Colonic mucosa (tissue), 4 donors: ENCODE data around the gene TMEM42. TPM values are rescaled to one million over a fixed set of nuclear protein-coding genes. Genes with fewer than 3 reads are reported as not detected.

ENCODE experiments used
- DNase-seq: peaks from one replicate; pipeline ENCODE4 v3.0.0-alpha.2; 2020
- H3K27ac ChIP-seq: fragments of 200-600 bp; one replicate; pipeline ENCODE4 v1.8.0; 2021
- H3K27me3 ChIP-seq: fragments of 200-600 bp; one replicate; pipeline ENCODE4 v1.8.0; 2021
- H3K36me3 ChIP-seq: fragments of 200-600 bp; one replicate; pipeline ENCODE4 v1.8.0; 2021
- H3K4me1 ChIP-seq: fragments of 200-600 bp; one replicate; pipeline ENCODE4 v1.8.0; 2021; ENCODE audit warnings: mild to moderate bottlenecking
- H3K4me3 ChIP-seq: fragments of 200-600 bp; one replicate; pipeline ENCODE4 v1.8.0; 2021
- H3K9ac ChIP-seq, 2 donors: one replicate each; pipeline ENCODE4 v1.7.0; 2013; ENCODE audit warnings: control low read depth in 2 of 2, low read depth in 2 of 2, low read length in 2 of 2
- H3K9me3 ChIP-seq: fragments of 200-600 bp; one replicate; pipeline ENCODE4 v1.8.0; 2021
- intact Hi-C: fragments of 100-400 bp; cut with DNase I; formaldehyde crosslinking; loops from one replicate; pipeline ENCODE4 v1.14.1; 2022
- total RNA-seq, 2 donors: library from RNA; stranded (reverse); fragmentation: NEBNext Ultra II Directional in 1 of 2; extraction: Animal tissue kit (Norgen Biotek cat#: 25700) in 1 of 2; gene quantifications; one replicate each; pipeline ENCODE4 v1.2.1, GENCODE V29; 2021
- TF ChIP-seq, protein P1 (sequence below): fragments of 200-600 bp; IDR thresholded peaks from one replicate; pipeline ENCODE4 v1.8.0; 2022; ENCODE audit warnings: antibody characterized with exemption, mild to moderate bottlenecking
- donor health status: healthy.
- donor health status: DM: no; HTN: no; CAD: no.
- donor health status: DM: no; HTN: no; CAD: no.

Gene TMEM42
- total RNA-seq, 2 donors from 2014 or later: 7.3 to 10.0 TPM

DNA sequence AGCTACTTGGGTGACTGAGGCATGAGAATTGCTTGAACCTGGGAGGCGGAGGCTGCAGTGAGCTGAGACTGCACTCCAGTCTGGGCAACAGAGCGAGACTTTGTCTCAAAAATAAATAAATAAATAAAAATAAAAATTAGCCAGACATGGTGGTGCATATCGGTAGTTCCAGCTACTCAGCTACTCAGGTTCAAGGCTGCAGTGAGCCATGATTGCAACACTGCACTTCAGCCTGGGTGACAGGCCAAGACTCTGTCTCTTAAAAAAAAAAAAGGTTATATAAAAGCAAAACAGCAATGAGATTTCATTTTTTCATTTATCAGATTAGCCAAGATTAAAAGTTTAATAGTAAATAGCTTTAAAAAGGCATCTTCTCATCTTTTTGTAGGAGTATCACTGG is 15.6 kb downstream of the TMEM42 start:
- no peak for DNase-seq
- no peak overlapping the region for H3K27ac ChIP-seq
- H3K9ac ChIP-seq: no peak overlapping the region
- no peaks in the 10 kb centered on the region for H3K36me3 ChIP-seq
- H3K9me3 ChIP-seq: no peaks in the 10 kb centered on the region
- intact Hi-C loops: no loop called here
- TF ChIP-seq, protein P1, sequence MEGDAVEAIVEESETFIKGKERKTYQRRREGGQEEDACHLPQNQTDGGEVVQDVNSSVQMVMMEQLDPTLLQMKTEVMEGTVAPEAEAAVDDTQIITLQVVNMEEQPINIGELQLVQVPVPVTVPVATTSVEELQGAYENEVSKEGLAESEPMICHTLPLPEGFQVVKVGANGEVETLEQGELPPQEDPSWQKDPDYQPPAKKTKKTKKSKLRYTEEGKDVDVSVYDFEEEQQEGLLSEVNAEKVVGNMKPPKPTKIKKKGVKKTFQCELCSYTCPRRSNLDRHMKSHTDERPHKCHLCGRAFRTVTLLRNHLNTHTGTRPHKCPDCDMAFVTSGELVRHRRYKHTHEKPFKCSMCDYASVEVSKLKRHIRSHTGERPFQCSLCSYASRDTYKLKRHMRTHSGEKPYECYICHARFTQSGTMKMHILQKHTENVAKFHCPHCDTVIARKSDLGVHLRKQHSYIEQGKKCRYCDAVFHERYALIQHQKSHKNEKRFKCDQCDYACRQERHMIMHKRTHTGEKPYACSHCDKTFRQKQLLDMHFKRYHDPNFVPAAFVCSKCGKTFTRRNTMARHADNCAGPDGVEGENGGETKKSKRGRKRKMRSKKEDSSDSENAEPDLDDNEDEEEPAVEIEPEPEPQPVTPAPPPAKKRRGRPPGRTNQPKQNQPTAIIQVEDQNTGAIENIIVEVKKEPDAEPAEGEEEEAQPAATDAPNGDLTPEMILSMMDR: no peak
- H3K4me3 ChIP-seq: no peak overlapping the region
- no peaks in the 10 kb centered on the region for H3K27me3 ChIP-seq
- no peaks in the 10 kb centered on the region for H3K4me1 ChIP-seq

DNA sequence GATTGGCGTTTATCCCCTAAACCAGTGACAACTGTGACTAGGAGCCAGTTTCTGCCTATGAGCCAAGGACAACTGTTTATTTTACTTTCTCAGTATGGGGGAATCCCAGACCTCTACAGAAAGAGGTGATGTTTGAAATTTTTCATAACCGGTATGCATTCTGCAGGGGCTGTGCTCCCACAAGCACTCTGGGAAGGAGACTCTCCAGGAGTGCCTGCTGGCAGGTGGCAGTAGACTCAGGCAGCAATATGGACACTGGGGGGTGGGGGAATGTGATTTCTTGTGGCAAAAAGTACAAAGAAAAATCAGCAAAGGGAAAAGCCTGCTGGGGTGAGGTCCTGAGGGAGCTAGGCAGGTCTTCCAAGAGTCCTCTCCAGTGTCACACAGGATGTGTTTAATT is 18.6 kb downstream of the TMEM42 start:
- no peaks in the 10 kb centered on the region for H3K4me1 ChIP-seq
- no peaks in the 10 kb centered on the region for H3K27me3 ChIP-seq
- no peak overlapping the region for H3K27ac ChIP-seq
- TF ChIP-seq, protein P1: no peak
- no peak overlapping the region for H3K9ac ChIP-seq
- no peak overlapping the region for H3K4me3 ChIP-seq
- H3K9me3 ChIP-seq: no peaks in the 10 kb centered on the region
- DNase-seq: no peak
- intact Hi-C loops: no loop called here
- no peaks in the 10 kb centered on the region for H3K36me3 ChIP-seq

- Histone ChIP-seq H3K36me3 (no peaks in the 10 kb centered on the region), H3K27me3 (no peaks in the 10 kb centered on the region), H3K9me3 (no peaks in the 10 kb centered on the region), H3K9ac (no peak overlapping the region), H3K4me1 (no peaks in the 10 kb centered on the region), H3K4me3 (no peak overlapping the region), H3K27ac (no peak overlapping the region)
- intact Hi-C loops: no loop called here
- TF ChIP-seq, protein P1: no peak
- DNase-seq: no peak
Measured at GRCh38 chr3:44883213-44883955, 21.7 kb downstream of the TMEM42 start.

DNA sequence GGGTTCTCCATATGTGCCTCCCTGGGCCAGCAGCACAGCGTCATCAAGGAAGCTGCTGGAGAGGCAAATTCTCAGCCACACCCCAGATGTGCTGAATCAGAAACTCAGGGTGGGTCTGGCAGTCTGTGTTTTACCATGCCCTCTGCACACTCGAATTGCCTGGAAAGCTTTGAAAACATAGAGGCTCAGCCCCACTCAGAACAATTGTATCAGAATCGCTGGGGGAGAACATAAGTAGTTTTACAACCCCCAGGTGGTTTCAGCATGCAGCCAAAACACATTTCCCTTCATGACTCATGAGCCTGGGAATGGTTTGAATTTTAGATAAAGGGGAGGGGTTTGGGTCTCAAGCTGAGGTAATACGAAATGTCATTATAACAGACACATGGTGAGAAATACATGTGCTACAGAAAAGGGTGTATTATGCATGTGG is 22.3 kb downstream of the TMEM42 start:
- H3K27me3 ChIP-seq: no peaks in the 10 kb centered on the region
- H3K9me3 ChIP-seq: no peaks in the 10 kb centered on the region
- intact Hi-C loops: no loop called here
- no peak overlapping the region for H3K9ac ChIP-seq
- H3K4me1 ChIP-seq: no peaks in the 10 kb centered on the region
- no peak overlapping the region for H3K27ac ChIP-seq
- H3K4me3 ChIP-seq: no peak overlapping the region
- no peak for DNase-seq
- no peaks in the 10 kb centered on the region for H3K36me3 ChIP-seq
- TF ChIP-seq, protein P1: no peak

DNA sequence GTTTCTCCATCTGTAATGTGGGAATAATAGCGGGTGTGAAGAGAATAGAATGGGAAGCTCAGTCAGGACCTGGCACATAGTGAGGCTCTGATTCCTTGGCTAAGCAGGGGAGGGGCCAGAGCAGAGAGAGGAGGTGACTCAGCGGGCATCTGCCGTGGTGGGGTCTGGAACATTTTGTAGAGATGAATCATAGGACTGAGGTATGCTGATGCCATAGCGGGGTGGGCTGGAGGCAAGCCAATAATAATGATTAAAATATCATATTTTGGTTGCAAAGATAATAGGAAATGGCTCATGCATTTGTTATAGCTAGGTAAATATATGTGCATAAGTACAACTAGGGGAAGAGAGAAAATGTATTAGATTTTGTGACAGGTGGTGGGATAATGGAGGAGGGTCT is 23.9 kb downstream of the TMEM42 start:
- TF ChIP-seq, protein P1: no peak
- no peaks in the 10 kb centered on the region for H3K9me3 ChIP-seq
- no peaks in the 10 kb centered on the region for H3K4me1 ChIP-seq
- intact Hi-C loops: no loop called here
- no peak overlapping the region for H3K27ac ChIP-seq
- H3K36me3 ChIP-seq: no peaks in the 10 kb centered on the region
- H3K4me3 ChIP-seq: no peak overlapping the region
- no peak for DNase-seq
- H3K27me3 ChIP-seq: no peaks in the 10 kb centered on the region
- no peak overlapping the region for H3K9ac ChIP-seq
